AG09319 (cell line): ENCODE data around the gene VSIG4.
"Not testable (repeated sequence)": the region's sequence is repeated elsewhere in the genome, so short reads cannot be mapped to it uniquely, and the experiment has no call there.

Experiments
- DNase-seq: peaks from one replicate; pipeline ENCODE4 v3.0.0-alpha.2; 2010; ENCODE audit warnings: low read depth; ENCODE audit errors: extremely low read depth
- TF ChIP-seq, protein P1 (sequence below): IDR thresholded peaks from 2 replicates; pipeline ENCODE4 v1.5.1; 2011; ENCODE audit warnings: low read depth, mild to moderate bottlenecking, inconsistent platforms, low read length, moderate library complexity

The VSIG4 gene, protein sequence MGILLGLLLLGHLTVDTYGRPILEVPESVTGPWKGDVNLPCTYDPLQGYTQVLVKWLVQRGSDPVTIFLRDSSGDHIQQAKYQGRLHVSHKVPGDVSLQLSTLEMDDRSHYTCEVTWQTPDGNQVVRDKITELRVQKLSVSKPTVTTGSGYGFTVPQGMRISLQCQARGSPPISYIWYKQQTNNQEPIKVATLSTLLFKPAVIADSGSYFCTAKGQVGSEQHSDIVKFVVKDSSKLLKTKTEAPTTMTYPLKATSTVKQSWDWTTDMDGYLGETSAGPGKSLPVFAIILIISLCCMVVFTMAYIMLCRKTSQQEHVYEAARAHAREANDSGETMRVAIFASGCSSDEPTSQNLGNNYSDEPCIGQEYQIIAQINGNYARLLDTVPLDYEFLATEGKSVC

DNA sequence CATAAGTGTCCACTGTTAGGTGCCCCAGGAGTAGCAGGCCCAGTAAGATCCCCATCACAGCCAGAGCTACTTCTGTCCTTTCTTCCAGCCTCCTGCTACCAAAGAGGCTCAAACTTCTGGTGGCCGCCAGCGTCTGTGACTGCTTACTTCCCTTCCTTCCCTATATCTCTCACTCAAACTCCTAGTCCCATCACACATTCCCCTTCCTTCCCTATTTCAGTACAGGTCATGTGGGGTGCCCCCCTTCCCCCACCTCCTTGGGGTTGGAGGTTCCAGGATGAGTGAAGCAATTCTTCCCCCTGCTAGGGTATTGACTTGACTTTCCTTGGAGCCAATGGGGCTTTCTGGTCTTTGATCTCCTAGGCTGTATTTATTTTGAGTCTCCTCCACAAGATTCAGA, at the start of gene VSIG4:
Gene VSIG4, minus strand, starts transcription at position 137 of the 400 bp plus-strand sequence. Its CDS starts 82 bp downstream, at position 55.
- TF ChIP-seq, protein P1, sequence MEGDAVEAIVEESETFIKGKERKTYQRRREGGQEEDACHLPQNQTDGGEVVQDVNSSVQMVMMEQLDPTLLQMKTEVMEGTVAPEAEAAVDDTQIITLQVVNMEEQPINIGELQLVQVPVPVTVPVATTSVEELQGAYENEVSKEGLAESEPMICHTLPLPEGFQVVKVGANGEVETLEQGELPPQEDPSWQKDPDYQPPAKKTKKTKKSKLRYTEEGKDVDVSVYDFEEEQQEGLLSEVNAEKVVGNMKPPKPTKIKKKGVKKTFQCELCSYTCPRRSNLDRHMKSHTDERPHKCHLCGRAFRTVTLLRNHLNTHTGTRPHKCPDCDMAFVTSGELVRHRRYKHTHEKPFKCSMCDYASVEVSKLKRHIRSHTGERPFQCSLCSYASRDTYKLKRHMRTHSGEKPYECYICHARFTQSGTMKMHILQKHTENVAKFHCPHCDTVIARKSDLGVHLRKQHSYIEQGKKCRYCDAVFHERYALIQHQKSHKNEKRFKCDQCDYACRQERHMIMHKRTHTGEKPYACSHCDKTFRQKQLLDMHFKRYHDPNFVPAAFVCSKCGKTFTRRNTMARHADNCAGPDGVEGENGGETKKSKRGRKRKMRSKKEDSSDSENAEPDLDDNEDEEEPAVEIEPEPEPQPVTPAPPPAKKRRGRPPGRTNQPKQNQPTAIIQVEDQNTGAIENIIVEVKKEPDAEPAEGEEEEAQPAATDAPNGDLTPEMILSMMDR: no peak
- DNase-seq: no peak

GRCh38 chrX:66076801-66077200, 36.9 kb upstream of the VSIG4 start:
- TF ChIP-seq, protein P1: no peak
- DNase-seq: no peak

GRCh38 chrX:66074920-66075879, 35.3 kb upstream of the VSIG4 start:
- TF ChIP-seq, protein P1: no peak
- no peak for DNase-seq

- TF ChIP-seq, protein P1: no peak
- no peak for DNase-seq
These were observed 31.2 kb upstream of the VSIG4 start for GRCh38 chrX:66071126-66071525.

DNA sequence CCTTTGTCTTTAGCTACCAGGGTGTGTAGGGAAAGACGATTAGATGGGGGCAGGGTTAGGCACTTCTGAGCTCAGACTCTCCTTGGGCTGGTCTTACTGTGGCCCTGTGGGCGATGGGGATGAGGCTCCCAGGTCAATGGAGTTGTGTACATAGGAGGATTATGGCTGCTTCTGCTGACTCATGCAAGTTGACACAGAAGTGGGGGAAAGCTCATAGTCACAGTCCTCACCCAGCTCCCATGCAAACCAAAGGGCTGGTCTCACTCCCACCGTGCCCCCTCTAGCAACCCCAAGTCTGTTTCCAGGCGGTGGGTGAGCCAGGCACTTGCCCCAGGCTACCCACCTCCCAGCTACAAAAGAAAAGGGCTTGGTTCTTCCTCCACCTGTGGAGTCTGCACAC, 24.4 kb upstream of the VSIG4 start:
- TF ChIP-seq, protein P1: no peak
- no peak for DNase-seq

DNA sequence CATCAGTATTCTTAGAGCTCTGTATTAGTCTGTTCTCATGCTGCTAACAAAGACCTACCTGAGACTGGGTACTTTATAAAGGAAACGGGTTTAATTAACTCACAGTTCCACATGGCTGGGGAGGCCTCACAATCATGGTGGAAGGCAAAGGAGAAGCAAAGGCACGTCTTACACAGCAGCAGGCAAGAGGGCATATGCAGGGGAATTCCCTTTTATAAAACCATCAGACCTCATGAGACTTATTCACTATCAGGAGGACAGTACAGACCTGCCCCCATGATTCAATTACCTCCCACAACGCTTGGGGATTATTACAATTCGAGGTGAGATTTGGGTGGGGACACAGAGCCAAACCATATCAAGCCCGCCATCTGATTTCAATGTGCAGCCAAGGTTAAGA, 17.1 kb upstream of the VSIG4 start:
- not testable (repeated sequence) for DNase-seq

DNA sequence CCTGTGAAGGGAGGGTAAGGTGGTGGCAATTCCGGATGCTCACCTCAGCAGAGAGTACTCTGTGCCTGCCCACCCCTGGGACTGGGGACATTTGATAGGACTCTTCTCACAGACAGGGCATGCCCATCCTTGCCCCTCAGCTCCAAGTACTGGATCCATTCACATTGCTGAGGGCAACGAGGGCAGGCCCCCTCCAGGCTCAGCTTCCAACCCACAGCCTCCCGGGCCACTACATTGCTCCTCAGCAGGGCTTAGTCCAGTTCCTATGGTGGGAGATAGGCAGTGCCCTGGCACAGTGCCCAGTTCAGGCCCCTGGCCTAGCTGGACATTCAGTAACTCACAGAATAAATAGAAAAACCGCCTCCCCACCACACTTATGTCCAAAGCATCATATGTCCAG, 15.1 kb upstream of the VSIG4 start:
- TF ChIP-seq, protein P1: no peak
- no peak for DNase-seq
